Endothelial cell of umbilical vein (primary cell): ENCODE data around the gene CZIB.

ENCODE experiments used
- EZH2 ChIP-seq: IDR thresholded peaks from 2 replicates; pipeline ENCODE4 v1.6.1; 2012; ENCODE audit warnings: borderline replicate concordance, low read depth, mild to moderate bottlenecking, moderate library complexity, low read length, inconsistent platforms; ENCODE audit not compliant: severe bottlenecking
- TF ChIP-seq, protein P1 (sequence below), 2 donors: IDR thresholded peaks; 1 replicate in 1 of 2; 2 replicates in 1 of 2; pipeline ENCODE4 v1.5.1; 2011; ENCODE audit warnings: low read length in 2 of 2, mild to moderate bottlenecking in 2 of 2, moderate library complexity in 2 of 2, control low read depth in 1 of 2, inconsistent platforms in 1 of 2, low read depth in 1 of 2; ENCODE audit not compliant: insufficient read depth in 1 of 2; ENCODE audit errors: extremely low read depth in 1 of 2

DNA sequence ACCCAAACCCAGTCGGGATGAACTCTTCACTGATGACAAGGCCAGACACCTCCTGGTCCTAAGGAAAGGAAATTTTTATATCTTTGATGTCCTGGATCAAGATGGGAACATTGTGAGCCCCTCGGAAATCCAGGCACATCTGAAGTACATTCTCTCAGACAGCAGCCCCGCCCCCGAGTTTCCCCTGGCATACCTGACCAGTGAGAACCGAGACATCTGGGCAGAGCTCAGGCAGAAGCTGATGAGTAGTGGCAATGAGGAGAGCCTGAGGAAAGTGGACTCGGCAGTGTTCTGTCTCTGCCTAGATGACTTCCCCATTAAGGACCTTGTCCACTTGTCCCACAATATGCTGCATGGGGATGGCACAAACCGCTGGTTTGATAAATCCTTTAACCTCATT lies 10.1 kb downstream of the CZIB start:
- TF ChIP-seq, protein P1, sequence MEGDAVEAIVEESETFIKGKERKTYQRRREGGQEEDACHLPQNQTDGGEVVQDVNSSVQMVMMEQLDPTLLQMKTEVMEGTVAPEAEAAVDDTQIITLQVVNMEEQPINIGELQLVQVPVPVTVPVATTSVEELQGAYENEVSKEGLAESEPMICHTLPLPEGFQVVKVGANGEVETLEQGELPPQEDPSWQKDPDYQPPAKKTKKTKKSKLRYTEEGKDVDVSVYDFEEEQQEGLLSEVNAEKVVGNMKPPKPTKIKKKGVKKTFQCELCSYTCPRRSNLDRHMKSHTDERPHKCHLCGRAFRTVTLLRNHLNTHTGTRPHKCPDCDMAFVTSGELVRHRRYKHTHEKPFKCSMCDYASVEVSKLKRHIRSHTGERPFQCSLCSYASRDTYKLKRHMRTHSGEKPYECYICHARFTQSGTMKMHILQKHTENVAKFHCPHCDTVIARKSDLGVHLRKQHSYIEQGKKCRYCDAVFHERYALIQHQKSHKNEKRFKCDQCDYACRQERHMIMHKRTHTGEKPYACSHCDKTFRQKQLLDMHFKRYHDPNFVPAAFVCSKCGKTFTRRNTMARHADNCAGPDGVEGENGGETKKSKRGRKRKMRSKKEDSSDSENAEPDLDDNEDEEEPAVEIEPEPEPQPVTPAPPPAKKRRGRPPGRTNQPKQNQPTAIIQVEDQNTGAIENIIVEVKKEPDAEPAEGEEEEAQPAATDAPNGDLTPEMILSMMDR (IDR thresholded peaks at IDR 0.05; ENCODE audit: extremely low read depth in 1 of 2, insufficient read depth in 1 of 2, low read depth in 1 of 2, low read length in 2 of 2) = no peak
- TF ChIP-seq EZH2 = no peak
